CD4-positive, alpha-beta memory T cell (primary cell): ENCODE data around the gene PAX8. TPM values are rescaled to one million over a fixed set of nuclear protein-coding genes. Genes with fewer than 3 reads are reported as not detected.

Source experiments
- CTCF ChIA-PET: fragments of 350-600 bp; sonication (Branson Sonifier 250); formaldehyde crosslinking; loops from one replicate; lab custom pipeline; 2021; ENCODE audit warnings: inconsistent platforms; ENCODE audit not compliant: partially characterized antibody; lab: Charles Lee
- POLR2A ChIA-PET: fragments of 350-600 bp; sonication (Branson Sonifier 250); formaldehyde crosslinking; loops from one replicate; lab custom pipeline; 2021; ENCODE audit not compliant: partially characterized antibody; lab: Charles Lee
- DNase-seq, 5 donors: peaks; one replicate each; pipeline versions ENCODE4 v3.0.0 to v3.0.0-alpha.2; 2020 to 2022; ENCODE audit warnings: mixed read lengths in 1 of 5
- H3K27ac ChIP-seq: one replicate; pipeline ENCODE4 v1.7.0; 2013; ENCODE audit warnings: low read depth, low read length
- H3K27me3 ChIP-seq: 2 replicates; pipeline ENCODE4 v1.7.0; 2013; ENCODE audit warnings: mild to moderate bottlenecking, low read length, moderate library complexity; ENCODE audit not compliant: insufficient read depth
- H3K36me3 ChIP-seq: 2 replicates; pipeline ENCODE4 v1.7.0; 2013; ENCODE audit warnings: mild to moderate bottlenecking, low read length, moderate library complexity; ENCODE audit not compliant: insufficient read depth
- H3K4me1 ChIP-seq: 2 replicates; pipeline ENCODE4 v1.7.0; 2013; ENCODE audit warnings: mild to moderate bottlenecking, low read length, moderate library complexity; ENCODE audit not compliant: insufficient read depth
- H3K4me3 ChIP-seq, 2 donors: one replicate each; pipeline ENCODE4 v1.7.0; 2013; ENCODE audit warnings: low read length in 2 of 2, mild to moderate bottlenecking in 1 of 2
- H3K9me3 ChIP-seq, 2 donors: one replicate each; pipeline ENCODE4 v1.7.0; 2013; ENCODE audit warnings: low read length in 2 of 2, control low read depth in 1 of 2; ENCODE audit not compliant: control insufficient read depth in 1 of 2
- H3K27ac Mint-ChIP-seq, 7 donors: one replicate each; pipeline ENCODE4 v1.8.0; 2020 to 2021; ENCODE audit warnings: mixed read lengths in 7 of 7, mild to moderate bottlenecking in 6 of 7, inconsistent platforms in 3 of 7, moderate library complexity in 3 of 7
- H3K27me3 Mint-ChIP-seq, 2 donors: one replicate each; pipeline ENCODE4 v1.8.0; 2020 to 2021; ENCODE audit warnings: mixed read lengths in 2 of 2
- H3K36me3 Mint-ChIP-seq, 2 donors: one replicate each; pipeline ENCODE4 v1.8.0; 2020 to 2021; ENCODE audit warnings: mixed read lengths in 2 of 2, inconsistent platforms in 1 of 2, mild to moderate bottlenecking in 1 of 2
- H3K4me1 Mint-ChIP-seq, 4 donors: one replicate each; pipeline ENCODE4 v1.8.0; 2020 to 2021; ENCODE audit warnings: mixed read lengths in 4 of 4, mild to moderate bottlenecking in 1 of 4
- H3K4me3 Mint-ChIP-seq, 8 donors: one replicate each; pipeline ENCODE4 v1.8.0; 2020 to 2021; ENCODE audit warnings: mixed read lengths in 8 of 8, mild to moderate bottlenecking in 7 of 8, moderate library complexity in 6 of 8, inconsistent platforms in 3 of 8
- H3K9me3 Mint-ChIP-seq, 8 donors: one replicate each; pipeline ENCODE4 v1.8.0; 2020 to 2021; ENCODE audit warnings: mixed read lengths in 8 of 8, mild to moderate bottlenecking in 5 of 8, inconsistent platforms in 3 of 8, moderate library complexity in 1 of 8
- intact Hi-C: fragments of 100-400 bp; cut with micrococcal nuclease; formaldehyde crosslinking; loops from one replicate; pipeline ENCODE4 v1.15.1; 2023
- polyA plus RNA-seq, 2 donors: library from polyadenylated mRNA; unstranded; fragments of 300-500 nt; fragmentation: Illumina TruSeq; gene quantifications; one replicate each; pipeline ENCODE4 v1.2.3, GENCODE V29; 2021
- total RNA-seq, 2 experiments: library from RNA; stranded (reverse); gene quantifications; one replicate each; pipeline ENCODE4 v1.2.3, GENCODE V29; 2021

Gene PAX8
- total and polyA plus RNA-seq, 4 experiments from 2014 or later = 0.19 to 2.3 (median 1.3) TPM

DNA sequence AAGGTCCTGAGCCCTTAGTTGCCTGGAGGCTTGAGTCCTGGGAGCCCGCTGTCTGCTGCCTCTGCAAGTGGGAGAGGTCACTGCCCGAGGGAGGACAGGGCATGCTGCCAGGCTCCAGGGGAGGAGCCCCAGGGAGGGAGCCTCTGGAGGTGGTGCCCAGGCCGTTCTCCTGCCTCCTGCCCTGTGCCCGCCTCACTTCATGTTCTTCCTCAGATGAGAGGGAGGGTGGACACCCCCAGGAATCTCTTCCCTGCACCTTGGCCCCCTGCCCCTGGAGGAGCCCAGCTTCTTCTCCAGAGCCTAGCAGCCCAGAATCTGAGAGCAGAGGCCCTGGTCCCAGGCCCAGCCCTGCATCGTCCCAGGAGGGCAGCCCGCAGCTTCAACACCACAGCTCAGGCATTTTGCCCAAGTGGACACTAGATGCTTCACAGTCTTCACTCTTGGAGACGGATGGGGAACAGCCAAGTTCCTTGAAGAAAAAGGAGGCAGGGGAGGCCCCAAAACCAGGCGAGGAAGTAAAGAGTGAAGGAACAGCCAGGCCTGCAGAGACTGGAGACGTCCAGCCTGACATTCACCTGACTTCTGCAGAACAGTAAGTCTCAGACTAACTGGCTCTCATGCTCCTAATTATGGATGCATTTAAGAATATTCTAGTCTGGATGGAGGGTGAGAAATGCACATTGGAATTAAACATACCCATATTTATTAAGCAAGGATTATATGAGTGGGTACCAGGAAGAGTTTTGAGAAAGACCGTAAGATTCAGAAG is 92.9 kb downstream of the PAX8 start:
- H3K9me3 Mint-ChIP-seq = no peaks in the 10 kb centered on the region
- no peak overlapping the region for H3K27ac ChIP-seq
- CTCF ChIA-PET = interaction anchor here (1.0 kb wide), 1 partner anchor 47 kb away, joined by 4 read pairs; no protein-coding TSS in a partner anchor
- H3K4me1 ChIP-seq = peaks cover 76% of the 10 kb centered on the region
- peaks cover 57 to 91% (median 77%) of the 10 kb centered on the region in 4 donors for H3K4me1 Mint-ChIP-seq
- H3K27ac Mint-ChIP-seq = peak overlapping the region; percentile 54 to 92 (median 84)
- no peak overlapping the region for H3K4me3 ChIP-seq
- H3K27me3 Mint-ChIP-seq = no peaks in the 10 kb centered on the region
- H3K9me3 ChIP-seq = no peaks in the 10 kb centered on the region
- peaks cover 56% of the 10 kb centered on the region for H3K36me3 ChIP-seq
- POLR2A ChIA-PET = interaction anchor here (1.7 to 2.0 kb wide), 2 partner anchors 9 to 12 kb away, joined by 3 to 6 read pairs; partner anchors contain the start of gene PSD4
- intact Hi-C loops = no loop called here
- no peaks in the 10 kb centered on the region for H3K27me3 ChIP-seq
- peaks cover 36 to 79% of the 10 kb centered on the region in 2 donors for H3K36me3 Mint-ChIP-seq
- peak overlapping the region in 5 of 8 donors; percentile 9 to 77 (median 62) for H3K4me3 Mint-ChIP-seq
- no peak for DNase-seq

GRCh38 chr2:113184531-113185230 is 94.0 kb downstream of the PAX8 start:
- peaks cover 37 to 76% of the 10 kb centered on the region in 2 donors for H3K36me3 Mint-ChIP-seq
- H3K4me1 Mint-ChIP-seq = peaks cover 60 to 96% (median 82%) of the 10 kb centered on the region in 4 donors
- intact Hi-C loops = no loop called here
- Histone ChIP-seq H3K4me3 (no peak overlapping the region), H3K36me3 (peaks cover 56% of the 10 kb centered on the region), H3K27ac (no peak overlapping the region), H3K9me3 (no peaks in the 10 kb centered on the region), H3K27me3 (no peaks in the 10 kb centered on the region), H3K4me1 (peaks cover 88% of the 10 kb centered on the region)
- H3K27ac Mint-ChIP-seq = peak overlapping the region in 5 of 7 donors; percentile 54 to 86 (median 75)
- no peaks in the 10 kb centered on the region for H3K9me3 Mint-ChIP-seq
- H3K27me3 Mint-ChIP-seq = no peaks in the 10 kb centered on the region
- no peak for DNase-seq
- ChIA-PET CTCF (interaction anchor here (0.7 to 15.5 kb wide), 4 partner anchors 10 to 47 kb away, joined by 3 to 236 read pairs (median 64); no protein-coding TSS in a partner anchor), POLR2A (interaction anchor here (1.2 to 4.4 kb wide), 2 partner anchors 12 to 17 kb away, joined by 3 to 47 read pairs; partner anchors contain the start of gene PSD4)
- H3K4me3 Mint-ChIP-seq = peak overlapping the region in 6 of 8 donors; percentile 27 to 77 (median 52)

- H3K27me3 ChIP-seq = no peaks in the 10 kb centered on the region
- no peak overlapping the region for H3K27ac ChIP-seq
- POLR2A ChIA-PET = interaction anchor here (1.0 to 4.4 kb wide), 4 partner anchors 11 to 18 kb away, joined by 3 to 47 read pairs (median 4); partner anchors contain the start of gene PSD4
- no peak overlapping the region for H3K4me3 ChIP-seq
- no peaks in the 10 kb centered on the region for H3K9me3 ChIP-seq
- H3K27me3 Mint-ChIP-seq = no peaks in the 10 kb centered on the region
- H3K36me3 Mint-ChIP-seq = peaks cover 38 to 73% of the 10 kb centered on the region in 2 donors
- H3K36me3 ChIP-seq = peaks cover 56% of the 10 kb centered on the region
- H3K4me3 Mint-ChIP-seq = peak overlapping the region in 6 of 8 donors; percentile 9 to 73 (median 23)
- CTCF ChIA-PET = interaction anchor here (0.9 to 15.5 kb wide), 3 partner anchors 10 to 46 kb away, joined by 3 to 236 read pairs (median 125); no protein-coding TSS in a partner anchor
- H3K4me1 ChIP-seq = peaks cover 93% of the 10 kb centered on the region
- no peak for DNase-seq
- peak overlapping the region; percentile 28 to 94 (median 85) for H3K27ac Mint-ChIP-seq
- intact Hi-C loops = no loop called here
- H3K9me3 Mint-ChIP-seq = no peaks in the 10 kb centered on the region
- peaks cover 62 to 96% (median 84%) of the 10 kb centered on the region in 4 donors for H3K4me1 Mint-ChIP-seq
Observed at GRCh38 chr2:113183703-113184102, 95.0 kb downstream of the PAX8 start.

DNA sequence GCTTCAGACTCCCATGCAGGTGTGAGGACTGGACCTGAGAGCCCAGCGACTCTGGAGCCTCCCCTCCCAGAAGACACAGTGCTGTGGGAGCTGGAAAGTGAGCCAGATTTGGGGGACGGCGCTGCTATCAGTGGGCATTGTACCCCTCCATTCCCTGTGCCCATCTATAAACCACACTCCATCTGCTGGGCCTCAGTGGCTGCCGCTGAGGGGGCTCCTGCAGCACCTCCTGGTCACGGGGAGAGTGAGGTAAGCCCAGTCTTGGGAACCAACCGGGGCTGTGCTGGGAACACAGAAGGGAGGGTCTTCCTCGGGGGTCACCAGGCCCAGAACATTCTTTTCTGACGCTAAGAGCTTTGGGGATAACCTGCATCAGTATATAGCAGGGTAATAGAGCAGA is 95.5 kb downstream of the PAX8 start:
- no peaks in the 10 kb centered on the region for H3K9me3 ChIP-seq
- intact Hi-C loops = no loop called here
- H3K36me3 Mint-ChIP-seq = peaks cover 39 to 73% of the 10 kb centered on the region in 2 donors
- no peaks in the 10 kb centered on the region for H3K27me3 Mint-ChIP-seq
- no peak overlapping the region for H3K27ac ChIP-seq
- H3K9me3 Mint-ChIP-seq = no peaks in the 10 kb centered on the region
- no peaks in the 10 kb centered on the region for H3K27me3 ChIP-seq
- peak overlapping the region in 3 of 8 donors; percentile 5 to 73 (median 64) for H3K4me3 Mint-ChIP-seq
- no peak for DNase-seq
- POLR2A ChIA-PET = interaction anchor here (1.0 to 4.4 kb wide), 5 partner anchors 10 to 18 kb away, joined by 3 to 47 read pairs (median 4); partner anchors contain the start of gene PSD4
- CTCF ChIA-PET = interaction anchor here (0.9 to 15.5 kb wide), 3 partner anchors 11 to 46 kb away, joined by 3 to 236 read pairs (median 125); no protein-coding TSS in a partner anchor
- H3K4me3 ChIP-seq = no peak overlapping the region
- H3K27ac Mint-ChIP-seq = peak overlapping the region in 6 of 7 donors; percentile 28 to 94 (median 80)
- H3K4me1 ChIP-seq = peaks cover 98% of the 10 kb centered on the region
- H3K4me1 Mint-ChIP-seq = peaks cover 66 to 98% (median 87%) of the 10 kb centered on the region in 4 donors
- peaks cover 56% of the 10 kb centered on the region for H3K36me3 ChIP-seq

GRCh38 chr2:113182471-113183260 is 96.1 kb downstream of the PAX8 start:
- DNase-seq = no peak
- Mint-ChIP-seq H3K4me1 (peaks cover 66 to 98% (median 87%) of the 10 kb centered on the region in 4 donors), H3K27me3 (no peaks in the 10 kb centered on the region), H3K36me3 (peaks cover 39 to 72% of the 10 kb centered on the region in 2 donors), H3K4me3 (peak overlapping the region in 3 of 8 donors; percentile 75 to 93 (median 88)), H3K27ac (peak overlapping the region in 5 of 7 donors; percentile 18 to 94 (median 70)), H3K9me3 (no peaks in the 10 kb centered on the region)
- Histone ChIP-seq H3K27me3 (no peaks in the 10 kb centered on the region), H3K4me3 (no peak overlapping the region), H3K36me3 (peaks cover 54% of the 10 kb centered on the region), H3K9me3 (no peaks in the 10 kb centered on the region), H3K27ac (peak overlapping the region; percentile 0), H3K4me1 (peaks cover 98% of the 10 kb centered on the region)
- intact Hi-C loops = no loop called here
- CTCF ChIA-PET = interaction anchor here (4.0 to 15.5 kb wide), 3 partner anchors 19 to 45 kb away, joined by 25 to 236 read pairs (median 125); no protein-coding TSS in a partner anchor
- POLR2A ChIA-PET = interaction anchor here (1.0 to 4.4 kb wide), 6 partner anchors 8 to 25 kb away, joined by 3 to 47 read pairs (median 6); partner anchors contain the start of gene PSD4
